Osteocyte (in vitro differentiated cells): ENCODE data around the gene VPS4B. TPM values are rescaled to one million over a fixed set of nuclear protein-coding genes. Genes with fewer than 3 reads are reported as not detected.
A peak's percentile ranks its signal among the peaks of the same experiment; 100 is the strongest.

Experiments
- DNase-seq: peaks from one replicate; pipeline ENCODE4 v3.0.0; 2021; ENCODE audit warnings: mixed read lengths; ENCODE audit not compliant: unreplicated experiment; ENCODE audit errors: extremely low spot score
- H3K27ac Mint-ChIP-seq: one replicate; pipeline ENCODE4 v1.8.0; 2021; ENCODE audit warnings: mild to moderate bottlenecking, mixed read lengths; ENCODE audit not compliant: unreplicated experiment
- H3K27me3 Mint-ChIP-seq: one replicate; pipeline ENCODE4 v1.8.0; 2021; ENCODE audit warnings: mixed read lengths; ENCODE audit not compliant: unreplicated experiment
- H3K36me3 Mint-ChIP-seq: one replicate; pipeline ENCODE4 v1.8.0; 2021; ENCODE audit warnings: mixed read lengths; ENCODE audit not compliant: unreplicated experiment
- H3K4me1 Mint-ChIP-seq: one replicate; pipeline ENCODE4 v1.8.0; 2021; ENCODE audit warnings: mixed read lengths; ENCODE audit not compliant: unreplicated experiment
- H3K4me3 Mint-ChIP-seq: one replicate; pipeline ENCODE4 v1.8.0; 2021; ENCODE audit warnings: mild to moderate bottlenecking, moderate library complexity, mixed read lengths; ENCODE audit not compliant: unreplicated experiment
- H3K9me3 Mint-ChIP-seq: one replicate; pipeline ENCODE4 v1.8.0; 2021; ENCODE audit warnings: mixed read lengths; ENCODE audit not compliant: unreplicated experiment
- total RNA-seq: library from RNA; stranded (reverse); gene quantifications from 2 replicates; pipeline ENCODE4 v1.2.1, GENCODE V29; 2021
- TF ChIP-seq, protein P1 (sequence below): fragments of 200-600 bp; sonication (generic); IDR thresholded peaks from 2 replicates; pipeline ENCODE4 v1.5.0; 2021; ENCODE audit warnings: antibody characterized with exemption, mild to moderate bottlenecking, moderate library complexity

The VPS4B gene
- total RNA-seq, 1 donor from 2014 or later: 59.1 TPM

DNA sequence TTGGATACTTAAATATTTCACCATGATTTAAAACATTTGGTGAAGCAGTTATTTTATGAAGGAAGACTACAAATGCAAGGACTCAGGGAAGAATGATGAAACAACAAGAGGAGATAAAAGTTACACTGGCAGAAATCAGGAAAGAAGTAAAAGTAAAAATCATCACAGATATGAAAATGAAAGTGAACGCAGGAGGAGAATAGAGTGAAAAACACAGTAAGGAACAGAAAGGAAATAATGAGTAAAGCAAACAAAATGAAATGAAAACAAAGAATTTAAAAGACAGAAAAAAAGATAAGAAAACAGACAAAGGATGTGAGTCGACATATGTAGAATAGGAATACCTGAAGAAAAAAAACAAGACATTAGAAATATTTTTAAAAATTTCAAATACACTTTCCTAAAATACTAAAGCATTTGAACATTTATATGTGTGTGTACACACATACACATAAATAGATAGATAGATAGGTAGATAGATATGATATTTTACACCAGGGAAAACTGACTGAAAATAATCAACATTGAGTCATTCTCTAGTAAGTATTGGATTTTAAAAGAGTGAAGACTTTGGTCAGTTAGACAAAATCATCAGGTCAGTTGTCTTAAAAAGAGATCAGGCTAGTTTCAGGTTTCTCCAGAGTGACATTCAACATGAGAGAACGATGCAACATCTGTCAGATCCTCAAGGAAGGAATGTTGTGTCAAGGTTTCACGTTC, 43.2 kb downstream of the VPS4B start:
- Mint-ChIP-seq H3K27ac (peak overlapping the region; percentile 90), H3K4me1 (peaks cover 19% of the 10 kb centered on the region), H3K9me3 (peaks cover 11% of the 10 kb centered on the region), H3K4me3 (peak overlapping the region; percentile 62), H3K36me3 (peaks cover 14% of the 10 kb centered on the region), H3K27me3 (no peaks in the 10 kb centered on the region)
- TF ChIP-seq, protein P1, sequence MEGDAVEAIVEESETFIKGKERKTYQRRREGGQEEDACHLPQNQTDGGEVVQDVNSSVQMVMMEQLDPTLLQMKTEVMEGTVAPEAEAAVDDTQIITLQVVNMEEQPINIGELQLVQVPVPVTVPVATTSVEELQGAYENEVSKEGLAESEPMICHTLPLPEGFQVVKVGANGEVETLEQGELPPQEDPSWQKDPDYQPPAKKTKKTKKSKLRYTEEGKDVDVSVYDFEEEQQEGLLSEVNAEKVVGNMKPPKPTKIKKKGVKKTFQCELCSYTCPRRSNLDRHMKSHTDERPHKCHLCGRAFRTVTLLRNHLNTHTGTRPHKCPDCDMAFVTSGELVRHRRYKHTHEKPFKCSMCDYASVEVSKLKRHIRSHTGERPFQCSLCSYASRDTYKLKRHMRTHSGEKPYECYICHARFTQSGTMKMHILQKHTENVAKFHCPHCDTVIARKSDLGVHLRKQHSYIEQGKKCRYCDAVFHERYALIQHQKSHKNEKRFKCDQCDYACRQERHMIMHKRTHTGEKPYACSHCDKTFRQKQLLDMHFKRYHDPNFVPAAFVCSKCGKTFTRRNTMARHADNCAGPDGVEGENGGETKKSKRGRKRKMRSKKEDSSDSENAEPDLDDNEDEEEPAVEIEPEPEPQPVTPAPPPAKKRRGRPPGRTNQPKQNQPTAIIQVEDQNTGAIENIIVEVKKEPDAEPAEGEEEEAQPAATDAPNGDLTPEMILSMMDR: no peak
- DNase-seq: no peak

DNA sequence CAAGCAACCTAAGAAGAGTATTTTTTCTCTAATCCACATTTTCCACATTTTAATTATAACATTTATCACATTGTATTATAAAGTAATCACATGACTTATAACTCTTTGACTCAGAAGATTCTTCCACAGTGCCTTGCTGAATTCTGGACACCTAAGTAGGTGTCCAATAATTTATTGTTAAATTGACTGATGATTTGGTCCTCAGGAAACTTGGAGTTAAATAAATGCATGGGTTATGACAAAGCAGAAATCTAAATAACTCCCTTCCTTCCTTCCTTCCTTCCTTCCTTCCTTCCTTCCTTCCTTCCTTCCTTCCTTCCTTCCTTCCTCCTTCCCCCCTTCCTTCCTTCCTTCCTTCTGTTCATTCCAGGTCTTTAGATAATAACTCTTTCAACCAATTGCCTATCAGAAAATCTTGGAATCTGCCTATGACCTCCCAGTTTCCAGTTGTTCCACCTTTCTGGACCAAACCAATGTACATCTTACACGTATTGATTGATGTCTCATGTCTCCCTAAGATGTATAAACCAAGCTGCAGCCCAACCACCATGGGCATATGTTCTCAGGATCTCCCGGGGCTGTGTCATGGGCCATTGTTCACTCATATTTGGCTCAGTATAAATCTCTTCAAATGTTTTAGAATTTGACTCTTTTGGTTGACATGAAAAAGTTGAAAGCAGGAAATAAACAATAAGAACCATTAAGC, 44.8 kb downstream of the VPS4B start:
- TF ChIP-seq, protein P1: no peak
- H3K4me3 Mint-ChIP-seq: no peak overlapping the region
- H3K27ac Mint-ChIP-seq: no peak overlapping the region
- H3K27me3 Mint-ChIP-seq: no peaks in the 10 kb centered on the region
- peaks cover 5% of the 10 kb centered on the region for H3K9me3 Mint-ChIP-seq
- H3K36me3 Mint-ChIP-seq: peaks cover 5% of the 10 kb centered on the region
- DNase-seq: no peak
- H3K4me1 Mint-ChIP-seq: peaks cover 19% of the 10 kb centered on the region

DNA sequence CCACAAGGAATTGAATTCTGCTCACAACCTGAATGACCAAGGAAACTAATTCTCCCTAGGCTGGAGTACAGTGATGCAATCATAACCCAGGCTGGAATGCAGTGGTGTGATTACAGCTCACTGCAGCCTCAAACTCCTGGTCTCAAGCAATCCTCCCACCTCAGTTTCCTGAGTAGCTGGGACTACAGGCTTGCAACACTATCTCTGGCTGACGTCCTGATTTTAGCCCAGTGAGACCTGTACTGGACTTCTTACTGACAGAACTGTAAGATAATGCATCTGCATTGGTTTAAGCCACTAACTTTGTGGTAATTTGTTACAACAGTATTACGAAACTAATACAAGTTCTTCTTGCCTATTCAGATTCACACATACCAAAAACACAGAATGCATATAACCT, 45.7 kb downstream of the VPS4B start:
- H3K27ac Mint-ChIP-seq: no peak overlapping the region
- H3K27me3 Mint-ChIP-seq: no peaks in the 10 kb centered on the region
- peaks cover 5% of the 10 kb centered on the region for H3K36me3 Mint-ChIP-seq
- peaks cover 5% of the 10 kb centered on the region for H3K9me3 Mint-ChIP-seq
- no peak overlapping the region for H3K4me3 Mint-ChIP-seq
- DNase-seq: no peak
- peaks cover 19% of the 10 kb centered on the region for H3K4me1 Mint-ChIP-seq
- TF ChIP-seq, protein P1: no peak

DNA sequence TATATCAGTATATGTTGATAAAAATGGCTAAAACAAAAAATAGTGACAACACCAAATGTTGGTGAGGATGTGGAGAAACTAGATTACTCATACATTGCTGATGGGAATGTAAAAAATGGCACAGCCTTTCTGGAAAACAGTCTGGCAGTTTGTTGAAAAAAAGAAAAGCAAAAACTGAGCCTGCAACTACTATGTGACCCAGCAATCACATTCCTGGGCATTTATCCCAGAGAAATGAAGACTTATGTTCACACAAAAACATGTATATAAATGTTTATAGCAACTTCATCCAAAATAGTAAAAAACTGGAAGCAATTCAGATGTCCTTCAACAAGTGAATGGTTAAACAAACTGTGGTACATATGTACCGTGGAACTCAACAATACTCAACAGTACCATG, 47.7 kb downstream of the VPS4B start:
- Mint-ChIP-seq H3K4me1 (peaks cover 11% of the 10 kb centered on the region), H3K27ac (no peak overlapping the region), H3K4me3 (no peak overlapping the region), H3K27me3 (no peaks in the 10 kb centered on the region), H3K36me3 (no peaks in the 10 kb centered on the region), H3K9me3 (peaks cover 5% of the 10 kb centered on the region)
- TF ChIP-seq, protein P1: no peak
- DNase-seq: no peak

DNA sequence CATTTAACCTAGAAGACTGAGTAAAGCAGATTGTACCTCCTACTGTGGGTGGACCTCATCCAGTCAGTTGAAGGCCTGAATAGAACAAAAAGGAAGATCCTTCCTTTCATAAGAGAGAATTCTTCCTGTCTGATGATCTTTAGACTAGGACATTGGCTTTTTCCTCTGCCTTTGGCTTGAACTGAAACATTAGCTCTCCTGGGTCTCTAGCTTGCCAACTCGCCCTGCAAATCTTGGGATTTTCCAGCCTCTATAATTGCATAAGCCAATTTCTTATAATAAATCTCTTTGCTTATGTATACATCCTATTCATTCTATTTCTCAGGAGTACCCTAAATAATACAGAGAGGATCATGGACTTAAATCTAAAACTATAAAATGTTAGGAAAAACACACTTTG, 49.1 kb downstream of the VPS4B start:
- TF ChIP-seq, protein P1: no peak
- no peaks in the 10 kb centered on the region for H3K36me3 Mint-ChIP-seq
- H3K4me1 Mint-ChIP-seq: peaks cover 7% of the 10 kb centered on the region

More for the DNA sequence above, 49.1 kb downstream of the VPS4B start:
- Mint-ChIP-seq H3K9me3 (peaks cover 5% of the 10 kb centered on the region), H3K4me3 (no peak overlapping the region), H3K27me3 (no peaks in the 10 kb centered on the region), H3K27ac (no peak overlapping the region)
- DNase-seq: no peak
